COLO829 (cell line): ENCODE results near the gene NUDT7.

Source experiments
- DNase-seq: peaks from one replicate; pipeline ENCODE4 v3.0.0; 2012; ENCODE audit warnings: low spot score

NUDT7 gene

DNA sequence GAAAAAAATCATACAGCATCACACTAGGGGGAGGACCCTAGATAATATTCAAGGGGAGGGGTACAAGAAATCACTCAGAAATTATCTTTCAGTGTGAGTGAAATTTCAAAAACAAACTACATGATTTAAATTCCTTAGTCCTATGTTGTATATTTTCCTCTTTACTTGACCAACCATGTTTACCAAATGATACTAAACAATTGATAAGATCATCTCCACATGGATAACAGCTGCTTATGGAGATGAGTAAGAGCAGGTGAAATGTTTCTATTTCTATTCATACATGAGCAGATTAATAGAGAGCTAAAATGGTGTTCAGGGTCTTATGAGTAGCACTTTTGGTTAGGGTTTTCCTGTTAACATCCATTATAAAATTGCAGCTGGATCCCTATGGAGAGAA, 58.8 kb downstream of the NUDT7 start:
- DNase-seq, result no peak

DNA sequence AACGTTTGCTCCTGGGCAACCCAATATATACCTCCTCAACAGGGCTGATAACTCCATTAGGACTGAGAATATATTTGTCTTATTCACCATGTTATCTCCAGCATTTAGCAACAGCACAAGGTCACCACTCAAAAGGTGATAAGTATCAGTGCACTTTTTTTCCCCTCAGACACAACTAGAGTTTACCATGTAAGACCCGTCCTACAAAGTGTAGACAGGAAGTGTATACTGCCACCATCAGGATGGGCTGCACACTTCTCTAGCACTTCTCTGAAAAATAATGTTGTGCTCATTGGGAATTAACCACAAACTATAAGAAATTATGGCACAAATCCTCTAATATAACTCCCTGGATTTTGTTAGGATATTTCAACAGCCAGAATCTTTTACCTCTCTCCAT, 60.4 kb downstream of the NUDT7 start:
- DNase-seq, result no peak

- DNase-seq, result no peak
These were observed 62.4 kb downstream of the NUDT7 start for GRCh38 chr16:77784441-77785372.

DNA sequence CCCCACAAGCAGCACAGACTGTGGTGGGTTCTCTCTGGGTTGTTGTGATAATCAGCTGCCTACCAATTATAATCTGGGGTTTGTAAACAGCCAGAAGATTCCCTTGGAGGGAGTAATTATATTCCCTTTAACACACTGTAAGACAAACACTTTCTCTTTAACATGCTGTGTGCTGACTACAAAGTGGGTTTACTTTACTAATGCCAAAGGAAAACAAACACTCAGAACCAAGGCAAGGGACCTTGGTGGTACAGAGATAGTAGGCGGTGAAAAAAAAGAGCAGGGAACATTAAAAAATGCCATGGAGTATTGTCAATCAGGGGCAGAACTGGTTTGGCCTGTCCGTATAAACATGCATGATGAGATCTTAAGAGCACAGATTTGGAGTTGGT, 63.1 kb downstream of the NUDT7 start:
- DNase-seq, result no peak

DNA sequence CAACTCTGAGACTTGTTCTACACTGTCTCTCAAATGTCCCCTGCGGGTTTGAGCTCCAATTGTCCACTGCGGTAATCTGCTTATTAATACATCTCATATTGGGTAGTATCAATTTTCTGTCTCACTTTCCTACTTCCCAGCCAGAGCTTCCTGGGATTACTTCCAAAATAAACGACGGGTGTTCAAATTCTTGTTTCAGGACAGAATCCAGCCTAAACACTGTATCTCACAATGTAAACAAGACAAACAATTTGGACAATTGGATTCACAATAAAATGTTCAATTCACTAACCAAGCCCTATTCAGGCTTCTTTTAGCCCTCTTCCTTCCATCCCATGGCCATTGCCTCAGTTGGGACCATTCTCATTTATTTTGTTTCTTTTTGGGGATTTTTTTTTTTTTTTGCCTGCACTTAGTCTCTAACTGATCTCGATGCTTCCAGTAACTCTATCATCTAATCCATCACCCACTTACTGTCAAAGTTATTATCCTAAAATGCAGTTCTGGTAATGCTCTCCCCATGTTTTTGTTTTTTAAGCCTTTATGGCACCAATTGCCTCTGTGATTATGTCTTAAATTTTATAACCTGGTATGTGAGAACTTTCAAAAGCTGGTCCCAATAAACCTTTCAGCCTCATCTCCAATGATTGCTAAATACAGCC, 64.0 kb downstream of the NUDT7 start:
- DNase-seq, result no peak

DNA sequence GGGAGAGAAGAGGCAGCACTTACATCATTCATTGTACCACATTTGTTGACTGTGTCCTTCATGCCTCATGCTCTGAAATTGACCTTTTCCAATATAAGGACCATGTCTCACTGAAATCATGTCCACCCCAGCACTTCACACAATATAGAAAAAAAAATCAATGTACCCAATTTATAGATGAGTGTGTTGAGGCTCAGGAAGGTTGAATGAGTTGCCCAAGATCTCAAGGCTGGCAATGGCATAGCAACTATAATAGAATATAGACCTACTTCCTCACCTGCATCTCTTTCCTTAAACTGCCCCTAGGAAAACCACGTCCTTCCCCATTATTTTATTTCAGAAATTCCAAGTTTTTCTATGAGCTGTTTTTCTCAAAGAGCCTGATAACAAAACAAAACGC, 65.1 kb downstream of the NUDT7 start:
- DNase-seq, result no peak

DNA sequence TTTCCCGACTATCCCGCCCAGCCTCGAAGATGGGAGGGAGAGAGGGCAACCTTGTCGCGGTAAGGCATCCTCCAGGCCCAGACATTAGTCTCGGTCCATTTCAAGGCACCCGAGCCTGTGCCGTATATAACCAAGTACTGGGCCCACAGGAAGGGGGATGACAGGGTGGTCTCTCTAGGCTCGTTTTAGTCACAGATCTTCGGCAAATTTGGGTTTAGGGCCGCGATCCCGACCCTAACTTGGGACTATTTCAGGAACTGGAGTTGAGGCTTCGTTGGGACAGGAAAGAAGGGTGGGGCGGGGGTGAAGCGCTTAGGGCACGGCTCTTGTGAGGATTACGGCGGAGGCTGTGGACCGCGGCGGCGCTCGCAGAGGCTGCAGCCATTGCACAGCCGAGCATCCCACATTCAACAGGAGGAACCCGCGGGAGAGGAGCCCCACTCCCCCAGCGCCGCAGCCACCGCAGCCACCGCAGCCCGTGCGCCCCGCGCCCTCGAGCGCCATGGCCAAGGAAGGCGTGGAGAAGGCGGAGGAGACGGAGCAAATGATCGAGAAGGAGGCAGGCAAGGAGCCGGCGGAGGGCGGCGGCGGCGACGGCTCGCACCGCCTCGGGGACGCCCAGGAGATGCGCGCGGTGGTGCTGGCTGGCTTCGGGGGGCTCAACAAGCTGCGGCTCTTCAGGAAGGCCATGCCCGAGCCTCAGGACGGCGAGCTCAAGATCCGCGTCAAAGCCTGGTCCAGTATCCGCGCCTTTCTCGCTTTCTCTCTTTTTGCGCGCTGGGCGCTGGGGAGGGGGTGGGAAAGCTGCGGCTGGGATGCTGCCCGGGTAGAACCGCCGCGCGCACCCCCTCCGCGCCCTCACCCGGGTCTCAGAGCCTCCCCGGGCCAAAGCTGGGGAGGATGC, 66.1 kb downstream of the NUDT7 start, which contains the start of gene VAT1L:
Gene VAT1L (plus strand): TSS at position 384 of the 904 bp plus-strand sequence. CDS start 119 bp downstream, at position 503.
- DNase-seq, result no peak

DNA sequence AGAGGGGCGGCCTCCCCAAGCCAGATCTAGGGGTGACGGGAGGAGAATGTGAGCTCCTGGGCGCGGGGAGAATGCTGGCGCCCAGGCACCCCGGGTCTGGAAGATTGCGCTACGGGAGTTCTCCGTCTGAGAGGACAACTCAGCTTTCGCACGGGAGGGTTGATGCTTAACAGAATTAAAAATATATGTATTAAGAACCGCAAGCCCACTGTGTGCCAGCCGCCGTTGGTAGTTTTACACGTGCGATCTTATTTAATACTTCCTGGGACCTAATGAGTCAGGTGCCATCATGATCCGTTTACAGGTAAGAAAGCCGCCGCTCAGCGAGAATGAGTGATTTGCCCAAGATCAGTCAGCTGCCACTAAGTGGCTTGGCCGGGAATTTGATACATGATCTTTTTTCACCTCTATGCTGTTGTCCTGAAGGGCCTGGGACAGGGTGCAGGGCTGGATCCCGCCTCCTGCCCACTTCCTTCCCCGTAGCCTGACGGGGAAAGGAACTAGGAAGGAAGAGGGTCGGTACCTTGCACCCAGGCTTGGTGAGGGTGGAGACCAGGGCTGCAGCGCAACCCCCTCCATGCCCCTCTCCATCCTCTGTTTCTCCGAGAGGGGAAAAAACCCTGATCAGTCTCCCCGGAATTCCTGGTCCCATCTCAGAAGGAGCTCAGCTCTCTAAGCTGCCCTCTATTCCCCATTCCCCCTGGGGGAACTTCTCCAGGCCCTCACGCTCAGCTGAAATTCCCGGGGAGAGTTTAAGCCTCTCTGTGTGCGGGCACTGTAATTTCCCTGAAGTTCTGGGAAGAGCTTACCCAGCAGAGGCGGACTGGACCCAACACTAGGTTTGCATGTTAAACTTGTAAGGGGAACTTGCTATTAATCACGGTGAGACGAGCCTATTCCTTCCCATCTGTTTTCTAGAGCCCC, 67.0 kb downstream of the NUDT7 start:
- no peak for DNase-seq

- no peak for DNase-seq
These were observed 67.7 kb downstream of the NUDT7 start for GRCh38 chr16:77790009-77790372.

DNA sequence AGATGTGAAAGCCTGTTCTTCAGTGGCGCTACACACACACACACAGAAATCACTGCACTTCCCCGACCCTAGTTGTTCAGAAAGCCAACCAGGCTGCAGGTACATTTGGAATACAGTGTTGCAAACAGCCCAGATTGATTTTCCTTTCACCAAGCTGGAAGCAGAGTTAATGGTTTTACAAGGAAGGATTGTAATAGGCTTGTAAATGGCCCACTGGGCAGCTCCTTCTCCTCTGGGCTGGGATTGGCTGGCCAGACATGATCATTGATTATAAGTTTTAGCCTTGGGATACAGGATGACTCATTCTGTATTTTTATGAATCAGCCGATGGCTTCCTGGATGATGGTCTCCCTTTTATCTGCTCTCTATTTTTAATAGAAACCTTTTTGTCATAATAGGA, 68.6 kb downstream of the NUDT7 start:
- no peak for DNase-seq
